ENCODE data around the gene STPG3.

Gene STPG3

DNA sequence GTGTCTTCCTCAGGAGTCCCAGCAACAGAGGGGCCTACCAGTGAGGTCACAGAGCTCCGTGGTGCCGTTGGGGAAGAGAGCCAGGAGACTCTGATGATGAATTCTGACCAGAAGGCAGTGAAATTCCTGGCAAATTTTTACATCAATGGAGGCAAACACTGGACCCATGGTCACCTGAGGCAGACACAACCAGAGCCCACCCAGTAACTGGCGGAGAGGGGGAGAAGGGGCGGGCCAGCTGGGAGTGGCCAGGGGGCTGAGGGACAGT is at the start of gene STPG3:
STPG3 (plus strand) TSS at position 93 of the 268 bp plus-strand sequence; CDS start at position 94, 1 bp downstream.
- DNase-seq (ENCODE audit: low spot score): no peak

- DNase-seq (ENCODE audit: low spot score): no peak
These were observed 48.1 kb upstream of the STPG3 start for GRCh38 chr9:137202966-137203365.

DNA sequence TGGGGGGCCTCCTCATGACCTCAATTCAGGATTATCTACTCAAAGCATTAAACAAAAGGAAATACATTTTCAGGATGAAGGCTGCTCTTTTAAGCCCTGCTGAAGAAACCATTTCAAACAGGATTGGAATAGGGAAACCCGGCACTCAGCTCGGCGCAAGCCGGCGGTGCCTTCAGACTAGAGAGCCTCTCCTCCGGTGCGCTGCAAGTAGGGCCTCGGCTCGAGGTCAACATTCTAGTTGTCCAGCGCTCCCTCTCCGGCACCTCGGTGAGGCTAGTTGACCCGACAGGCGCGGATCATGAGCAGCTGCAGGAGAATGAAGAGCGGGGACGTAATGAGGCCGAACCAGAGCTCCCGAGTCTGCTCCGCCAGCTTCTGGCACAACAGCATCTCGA is 46.4 kb upstream of the STPG3 start:
- DNase-seq (ENCODE audit: low spot score): no peak

DNA sequence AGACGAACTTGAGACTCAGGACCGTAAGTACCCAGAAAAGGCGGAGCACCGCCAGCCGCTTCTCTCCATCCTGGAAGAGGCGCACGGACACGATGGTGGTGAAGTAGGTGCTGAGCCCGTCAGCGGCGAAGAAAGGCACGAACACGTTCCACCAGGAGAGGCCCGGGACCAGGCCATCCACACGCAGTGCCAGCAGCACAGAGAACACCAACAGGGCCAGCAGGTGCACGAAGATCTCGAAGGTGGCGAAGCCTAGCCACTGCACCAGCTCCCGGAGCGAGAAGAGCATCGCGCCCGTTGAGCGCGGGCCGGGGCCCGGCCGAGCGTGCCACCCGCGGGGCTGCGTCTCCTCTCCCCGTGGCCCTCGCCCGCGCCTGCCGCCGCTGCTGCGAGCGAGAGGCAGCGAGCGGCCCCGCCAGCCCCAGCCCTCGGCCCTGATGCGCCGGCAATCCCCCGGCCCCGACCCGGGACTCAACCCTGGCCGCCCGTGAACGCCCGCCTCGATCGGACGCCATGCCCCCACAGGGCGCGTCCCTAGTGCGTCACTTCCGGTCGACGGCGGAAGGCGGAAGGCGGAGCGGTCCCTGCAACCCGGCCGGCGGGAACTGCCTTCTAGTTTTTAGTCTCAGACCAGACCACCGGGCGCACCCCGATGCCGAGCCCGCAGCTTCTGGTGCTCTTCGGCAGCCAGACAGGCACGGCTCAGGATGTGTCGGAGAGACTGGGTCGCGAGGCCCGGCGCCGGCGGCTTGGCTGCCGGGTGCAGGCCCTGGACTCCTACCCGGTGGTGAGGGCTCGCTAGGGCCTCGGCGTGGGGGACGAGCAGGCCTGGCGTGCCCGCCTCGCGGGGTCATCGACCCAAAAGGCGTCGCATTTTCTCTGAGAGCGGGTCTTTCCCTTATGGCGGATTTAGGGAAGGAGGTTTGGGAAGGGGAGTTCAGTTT is 45.7 kb upstream of the STPG3 start, which contains the start of the genes NDOR1 and TMEM203:
NDOR1 (plus strand) TSS at position 575 of the 944 bp plus-strand sequence; CDS start at position 653, 78 bp downstream.
TMEM203 (minus strand) TSS at position 523 of the 944 bp plus-strand sequence; CDS start at position 289, 234 bp downstream.
- peak; percentile 95 for DNase-seq (ENCODE audit: low spot score)

GRCh38 chr9:137206602-137207001 is 44.5 kb upstream of the STPG3 start:
- no peak for DNase-seq (ENCODE audit: low spot score)

DNA sequence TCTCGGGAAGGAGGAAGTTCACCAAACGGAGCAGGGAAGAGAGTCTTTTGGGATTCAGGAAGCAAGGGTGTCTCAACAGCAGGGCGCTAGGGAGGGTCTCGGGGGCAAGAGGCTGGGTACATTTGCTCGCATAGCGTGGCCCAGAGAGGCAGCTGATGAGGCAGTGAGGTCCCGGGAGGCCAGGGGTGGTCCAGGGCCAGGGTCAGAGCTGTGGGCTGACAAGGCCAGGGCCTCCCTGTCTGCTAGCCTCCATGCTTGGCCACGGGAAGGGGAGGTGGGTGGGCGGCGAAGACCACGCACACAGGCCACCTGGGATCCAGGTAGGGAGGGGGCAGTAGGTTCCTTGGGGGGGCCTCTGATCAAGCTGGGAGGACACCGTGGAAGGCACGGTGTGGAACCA is 39.6 kb upstream of the STPG3 start:
- DNase-seq (ENCODE audit: low spot score): no peak

DNA sequence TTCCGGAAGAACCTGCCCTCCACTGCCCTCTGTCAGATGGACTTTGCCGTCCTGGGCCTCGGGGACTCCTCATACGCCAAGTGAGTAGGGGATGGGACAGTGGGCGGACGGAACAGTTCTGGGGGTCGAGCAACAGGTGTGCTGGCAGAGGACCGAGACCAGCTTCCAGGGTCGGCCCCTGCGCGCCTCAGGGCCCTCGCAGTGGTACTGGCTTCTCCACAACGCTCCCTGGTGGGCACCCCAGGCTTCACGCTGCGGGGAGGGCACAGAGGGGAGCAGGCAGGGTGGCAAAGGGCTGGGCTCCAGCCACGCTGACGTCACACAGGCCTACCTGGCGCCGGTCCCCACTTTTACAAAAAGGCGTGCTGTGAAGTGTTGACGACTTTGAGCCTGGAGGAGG is 38.6 kb upstream of the STPG3 start:
- no peak for DNase-seq (ENCODE audit: low spot score)

GRCh38 chr9:137213160-137214060 is 37.7 kb upstream of the STPG3 start:
- no peak for DNase-seq (ENCODE audit: low spot score)

DNA sequence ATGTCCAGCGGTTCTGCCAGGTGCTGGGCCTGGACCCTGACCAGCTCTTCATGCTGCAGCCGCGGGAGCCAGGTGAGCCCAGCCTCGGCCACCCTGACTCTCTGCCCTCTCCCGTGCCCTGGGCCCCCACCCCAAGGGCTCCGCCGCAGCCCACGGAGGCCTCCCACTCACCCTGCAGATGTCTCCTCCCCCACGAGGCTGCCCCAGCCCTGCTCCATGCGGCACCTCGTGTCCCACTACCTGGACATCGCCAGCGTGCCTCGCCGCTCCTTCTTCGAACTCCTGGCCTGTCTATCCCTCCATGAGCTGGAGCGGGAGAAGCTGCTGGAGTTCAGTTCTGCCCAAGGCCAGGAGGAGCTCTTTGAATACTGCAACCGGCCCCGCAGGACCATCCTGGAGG is 36.5 kb upstream of the STPG3 start:
- DNase-seq (ENCODE audit: low spot score): no peak

- no peak for DNase-seq (ENCODE audit: low spot score)
These were observed 35.7 kb upstream of the STPG3 start for GRCh38 chr9:137215196-137215986.

DNA sequence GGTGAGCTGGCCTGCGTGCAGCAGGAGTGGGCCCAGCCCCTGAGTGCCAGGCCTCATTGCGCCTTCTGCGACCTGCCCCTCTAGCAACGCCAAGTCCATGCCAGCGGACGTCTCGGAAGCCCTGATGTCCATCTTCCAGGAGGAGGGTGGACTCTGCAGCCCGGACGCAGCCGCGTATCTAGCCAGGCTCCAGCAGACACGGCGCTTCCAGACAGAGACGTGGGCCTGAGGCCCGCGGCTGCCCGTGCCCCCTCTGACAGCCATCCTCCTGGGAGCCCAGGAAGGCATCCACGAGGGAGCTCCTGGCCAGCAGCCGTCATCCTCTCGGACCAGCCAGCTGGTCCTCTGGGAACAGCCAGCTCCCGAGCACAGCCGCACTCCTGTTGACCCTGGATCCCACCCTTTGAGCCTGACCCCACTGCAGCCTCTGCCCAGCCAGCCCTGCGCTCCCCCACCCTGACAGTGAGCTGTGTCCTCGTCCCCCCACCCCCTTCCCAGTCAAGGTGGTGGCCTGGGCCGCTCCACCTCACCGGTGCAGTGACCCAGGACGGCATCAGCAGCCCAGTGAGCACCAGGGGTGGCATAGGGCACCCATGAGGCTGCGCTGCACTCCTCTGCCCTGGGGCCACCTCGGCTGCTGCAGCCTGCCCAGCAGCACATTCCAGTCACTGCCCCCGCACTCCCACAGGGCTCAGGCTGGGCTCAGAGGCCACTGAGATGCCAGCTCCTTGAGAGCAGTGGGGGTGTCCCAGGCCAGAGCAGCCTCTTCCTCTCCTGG is 34.7 kb upstream of the STPG3 start:
- no peak for DNase-seq (ENCODE audit: low spot score)

DNA sequence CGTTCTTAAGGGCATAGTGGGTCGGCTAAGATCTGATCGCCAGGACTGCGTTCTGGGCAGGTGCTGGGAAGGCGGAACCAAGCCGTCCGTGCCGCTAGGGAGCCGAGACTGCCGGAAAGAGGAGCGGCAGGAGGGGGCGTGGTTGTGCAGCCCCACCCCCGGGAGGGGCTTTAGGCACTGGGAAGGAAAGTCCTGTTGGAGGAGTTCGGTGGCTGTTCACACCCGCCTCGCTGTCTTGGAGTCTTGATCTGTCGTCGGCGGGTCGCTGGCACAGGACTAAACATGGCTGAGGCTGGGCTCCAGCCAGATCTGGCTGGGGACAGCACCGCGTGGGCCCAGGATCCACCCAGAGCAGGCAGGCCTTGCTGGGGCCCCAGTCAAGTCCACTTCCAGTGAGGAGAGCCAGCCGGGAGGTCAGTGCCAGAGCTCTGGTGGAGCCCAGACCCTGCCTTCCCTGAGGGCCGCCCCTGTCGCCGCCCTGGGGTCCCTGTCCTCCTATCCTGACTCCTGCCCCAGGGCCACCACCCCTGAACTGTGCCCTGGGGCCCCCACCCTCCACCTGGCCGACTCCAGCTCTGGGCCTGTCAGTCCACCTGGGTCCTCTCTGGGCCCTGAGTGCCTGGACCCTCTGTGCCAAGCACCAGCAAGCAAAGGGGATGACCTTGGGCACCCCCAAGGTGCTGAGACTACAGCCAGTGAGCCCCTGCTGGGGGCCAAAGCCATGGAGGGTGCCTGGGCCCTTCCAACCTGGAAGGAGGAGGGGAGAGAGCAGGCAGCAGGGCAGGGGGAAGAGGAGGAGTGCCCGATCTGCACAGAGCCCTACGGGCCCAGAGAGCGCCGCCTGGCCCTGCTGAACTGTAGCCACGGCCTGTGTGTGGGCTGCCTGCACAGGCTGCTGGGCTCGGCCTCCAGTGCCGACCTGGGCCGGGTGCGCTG is 33.5 kb upstream of the STPG3 start:
- DNase-seq (ENCODE audit: low spot score): peak; percentile 84

DNA sequence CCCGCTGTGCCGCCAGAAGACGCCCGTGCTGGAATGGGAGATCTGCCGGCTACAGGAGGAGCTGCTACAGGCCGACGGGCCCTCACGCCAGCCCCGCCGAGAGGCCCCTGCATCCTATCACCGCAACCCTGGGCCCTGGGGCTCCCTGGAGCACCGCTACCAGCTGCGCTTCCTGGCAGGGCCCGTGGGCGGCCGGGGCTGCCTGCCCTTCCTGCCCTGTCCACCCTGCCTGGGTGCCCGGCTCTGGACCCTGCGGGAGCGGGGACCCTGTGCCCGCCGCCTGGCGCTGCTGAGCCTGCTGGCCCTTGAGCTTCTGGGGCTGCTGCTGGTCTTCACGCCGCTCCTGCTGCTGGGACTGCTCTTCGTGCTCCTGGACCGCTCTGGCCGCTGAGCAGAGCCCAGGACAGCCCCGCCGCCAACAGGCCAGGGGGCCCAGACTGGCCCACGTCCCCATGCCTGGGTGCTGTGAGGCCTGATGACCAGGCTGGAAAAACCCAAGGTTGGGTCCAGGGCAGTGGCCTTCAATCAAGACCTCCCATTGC is 32.8 kb upstream of the STPG3 start:
- DNase-seq (ENCODE audit: low spot score): no peak

DNA sequence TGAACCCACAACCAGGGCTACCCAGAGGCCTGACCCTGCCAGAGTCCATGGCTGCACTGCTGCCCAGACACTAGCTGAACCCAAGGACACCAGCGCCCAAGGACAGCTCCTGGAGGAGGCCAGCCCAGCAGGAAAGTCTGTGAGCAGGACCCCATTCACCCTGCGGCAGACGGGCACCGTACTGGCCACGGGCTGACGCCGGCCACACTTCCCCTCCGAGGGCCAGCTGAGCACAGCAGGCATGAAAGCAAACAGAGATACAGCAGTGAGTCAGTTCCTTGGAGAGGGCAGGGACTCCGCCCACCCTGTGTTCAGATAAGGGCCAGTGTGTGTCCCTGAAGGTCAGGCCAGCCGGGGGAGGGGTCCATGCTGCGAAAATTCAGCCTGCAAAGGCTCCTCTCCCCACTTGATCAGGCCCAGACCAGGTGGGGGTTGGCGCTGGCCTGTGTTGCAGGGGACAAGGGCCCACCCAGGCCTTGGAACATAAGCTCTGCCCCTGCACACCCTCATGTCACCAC is 32.3 kb upstream of the STPG3 start:
- DNase-seq (ENCODE audit: low spot score): no peak

DNA sequence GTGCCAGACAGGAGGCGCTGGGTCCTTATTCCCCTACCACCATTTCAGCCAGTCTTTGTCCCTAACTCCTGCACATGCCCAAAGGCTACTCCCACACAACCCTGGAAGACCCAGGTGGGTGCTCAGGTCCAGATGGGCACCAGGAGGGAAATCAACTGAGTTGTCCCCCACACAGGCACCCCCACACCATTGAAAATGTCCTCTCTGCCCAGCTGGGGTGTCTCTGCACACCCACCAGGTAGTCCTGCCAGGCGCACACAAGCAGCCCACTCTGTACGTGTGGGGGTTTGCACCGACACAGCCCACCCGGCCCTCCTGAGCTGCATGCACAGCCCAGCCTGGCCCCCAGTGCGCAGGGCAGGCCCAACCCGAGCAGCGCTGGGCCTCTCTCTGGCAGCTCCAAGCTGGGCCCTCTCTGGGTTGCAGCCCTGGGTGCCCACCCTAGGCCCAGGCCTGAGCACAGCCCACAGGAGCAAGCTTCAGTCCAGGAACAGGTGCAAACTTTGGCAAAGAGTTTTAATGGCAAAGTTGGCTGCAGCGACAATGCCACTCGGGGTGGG is 31.2 kb upstream of the STPG3 start:
- no peak for DNase-seq (ENCODE audit: low spot score)

GRCh38 chr9:137220317-137221094 is 30.6 kb upstream of the STPG3 start:
- no peak for DNase-seq (ENCODE audit: low spot score)

- DNase-seq (ENCODE audit: low spot score): no peak
These were observed 30.0 kb upstream of the STPG3 start for GRCh38 chr9:137221095-137221505.

DNA sequence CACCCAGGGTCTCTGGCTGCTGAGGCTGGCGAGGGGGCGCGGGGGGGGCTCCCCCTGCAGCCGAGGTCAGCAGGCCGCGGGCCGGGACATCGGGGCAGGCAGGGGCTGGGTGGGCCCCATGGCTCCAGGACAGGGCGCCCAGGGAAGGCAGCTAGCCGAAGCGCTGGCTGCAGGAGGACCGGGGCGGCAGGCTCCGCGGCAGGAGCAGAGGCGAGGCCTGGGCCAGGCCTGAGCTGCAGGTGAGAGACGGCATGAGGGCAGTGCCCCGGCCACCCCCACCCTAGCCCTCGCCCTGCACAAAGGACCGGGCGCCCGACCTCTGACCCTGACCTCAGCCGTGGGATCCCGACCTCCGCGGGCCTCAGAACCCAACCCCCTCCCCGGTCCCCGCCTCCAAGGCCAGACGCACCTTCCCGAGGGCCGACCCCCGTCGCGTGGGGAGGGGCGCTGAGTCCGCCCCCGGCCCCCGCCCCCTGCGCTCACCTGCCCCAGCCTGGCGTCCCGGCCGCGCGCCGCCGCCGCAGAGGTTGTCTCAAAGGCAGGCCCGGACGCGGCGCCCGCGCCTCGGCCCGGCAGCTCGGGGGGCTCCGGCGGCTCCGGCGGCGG is 29.5 kb upstream of the STPG3 start:
- no peak for DNase-seq (ENCODE audit: low spot score)

All from GM03348 (cell line).